WTC11 (cell line): Measurements from ENCODE around the gene KDM5B.

Source experiments
- CTCF ChIP-seq: fragments of 200-600 bp; IDR thresholded peaks from 2 replicates; pipeline ENCODE4 v1.8.0; 2022; ENCODE audit warnings: antibody characterized with exemption
- FOXJ3 ChIP-seq: sonication (generic); formaldehyde crosslinking; IDR thresholded peaks from 2 replicates; pipeline ENCODE4 v1.9.0; 2021; ENCODE audit warnings: missing genetic modification reagents, mild to moderate bottlenecking, borderline replicate concordance
- FOXP1 ChIP-seq: sonication (generic); formaldehyde crosslinking; IDR thresholded peaks from 2 replicates; pipeline ENCODE4 v1.8.0; 2022; ENCODE audit warnings: missing genetic modification reagents, mild to moderate bottlenecking, moderate library complexity, borderline replicate concordance
- GTF2I ChIP-seq: fragments of 250-450 bp; sonication (Bioruptor Pico); conservative IDR thresholded peaks from 2 replicates; pipeline ENCODE4 v1.4.0; 2021; ENCODE audit warnings: mild to moderate bottlenecking
- HMGXB4 ChIP-seq: sonication (generic); formaldehyde crosslinking; IDR thresholded peaks from 2 replicates; pipeline ENCODE4 v1.8.1; 2023; ENCODE audit warnings: mild to moderate bottlenecking, moderate library complexity, missing genetic modification reagents
- JUN ChIP-seq: sonication (generic); formaldehyde crosslinking; IDR thresholded peaks from 2 replicates; pipeline ENCODE4 v1.8.0; 2023; ENCODE audit warnings: mild to moderate bottlenecking, missing genetic modification reagents
- NFE2L1 ChIP-seq: sonication (generic); formaldehyde crosslinking; IDR thresholded peaks from 2 replicates; pipeline ENCODE4 v1.8.1; 2023; ENCODE audit warnings: missing genetic modification reagents
- RELA ChIP-seq: sonication (generic); formaldehyde crosslinking; IDR thresholded peaks from 2 replicates; pipeline ENCODE4 v1.8.1; 2022; ENCODE audit warnings: missing genetic modification reagents, mild to moderate bottlenecking, borderline replicate concordance
- ZNF121 ChIP-seq: sonication (generic); formaldehyde crosslinking; IDR thresholded peaks from 2 replicates; pipeline ENCODE4 v1.8.0; 2023; ENCODE audit warnings: missing genetic modification reagents

GRCh38 chr1:202742496-202742895, 65.7 kb downstream of the KDM5B start:
- TF ChIP-seq ZNF121 (no peak), RELA (CRISPR knock-in tag) (no peak), CTCF (no peak), GTF2I (CRISPR knock-in tag) (no peak), NFE2L1 (no peak), FOXJ3 (CRISPR knock-in tag) (no peak), JUN (CRISPR knock-in tag) (no peak), HMGXB4 (CRISPR knock-in tag) (no peak), FOXP1 (CRISPR knock-in tag) (no peak)
